ENCODE data around the gene LYPD6B.

Gene LYPD6B

GRCh38 chr2:149167001-149167780 lies 128.7 kb downstream of the LYPD6B start:
- DNase-seq, result no peak

- no peak for DNase-seq
Measured at GRCh38 chr2:149167941-149168340, 129.4 kb downstream of the LYPD6B start.

- no peak for DNase-seq
Measured at GRCh38 chr2:149169656-149170055, 131.2 kb downstream of the LYPD6B start.

- no peak for DNase-seq
Measured at GRCh38 chr2:149170156-149170555, 131.7 kb downstream of the LYPD6B start.

GRCh38 chr2:149170911-149171310 lies 132.4 kb downstream of the LYPD6B start:
- no peak for DNase-seq

GRCh38 chr2:149173220-149173619 lies 134.7 kb downstream of the LYPD6B start:
- no peak for DNase-seq

- DNase-seq, result no peak
Measured at GRCh38 chr2:149175956-149176355, 137.5 kb downstream of the LYPD6B start.

GRCh38 chr2:149178612-149179011 lies 140.1 kb downstream of the LYPD6B start:
- DNase-seq, result no peak

- no peak for DNase-seq
Measured at GRCh38 chr2:149180226-149180875, 141.9 kb downstream of the LYPD6B start.

GRCh38 chr2:149183187-149183586 lies 144.7 kb downstream of the LYPD6B start:
- DNase-seq, result no peak

- no peak for DNase-seq
Measured at GRCh38 chr2:149184991-149185390, 146.5 kb downstream of the LYPD6B start.

GRCh38 chr2:149185942-149186490 lies 147.5 kb downstream of the LYPD6B start:
- no peak for DNase-seq

- peak; percentile 18 for DNase-seq
Measured at GRCh38 chr2:149187057-149187456, 148.6 kb downstream of the LYPD6B start.

- no peak for DNase-seq
Measured at GRCh38 chr2:149188291-149188690, 149.8 kb downstream of the LYPD6B start.

GRCh38 chr2:149189769-149190168 lies 151.3 kb downstream of the LYPD6B start:
- DNase-seq, result no peak

- no peak for DNase-seq
Measured at GRCh38 chr2:149191915-149192314, 153.4 kb downstream of the LYPD6B start.

- no peak for DNase-seq
Measured at GRCh38 chr2:149192427-149192826, 153.9 kb downstream of the LYPD6B start.

GRCh38 chr2:149200109-149200520 lies 161.6 kb downstream of the LYPD6B start:
- no peak for DNase-seq

- no peak for DNase-seq
Measured at GRCh38 chr2:149204686-149205085, 166.2 kb downstream of the LYPD6B start.

GRCh38 chr2:149205143-149205542 lies 166.6 kb downstream of the LYPD6B start:
- DNase-seq, result no peak

GRCh38 chr2:149213764-149214493 lies 175.4 kb downstream of the LYPD6B start:
- DNase-seq, result no peak

GRCh38 chr2:149218497-149218896 lies 180.0 kb downstream of the LYPD6B start:
- DNase-seq, result no peak

- no peak for DNase-seq
Measured at GRCh38 chr2:149219856-149220255, 181.4 kb downstream of the LYPD6B start.

GRCh38 chr2:149221002-149221401 lies 182.5 kb downstream of the LYPD6B start:
- no peak for DNase-seq
